Activated CD4-positive, alpha-beta T cell treated with anti-CD3 and anti-CD28 coated beads, Interleukin-10, Interleukin-2, amounts not matched to agents 100 ng/mL and 50 ng/mL, durations not matched to agents 16 hours and 8 hours (primary cell): ENCODE data around the gene SASH1.
"Not testable (repeated sequence)": the region's sequence is repeated elsewhere in the genome, so short reads cannot be mapped to it uniquely, and the experiment has no call there.

ENCODE experiments used
- DNase-seq: peaks from one replicate; pipeline ENCODE4 v3.0.0-alpha.2; 2020

Gene SASH1

DNA sequence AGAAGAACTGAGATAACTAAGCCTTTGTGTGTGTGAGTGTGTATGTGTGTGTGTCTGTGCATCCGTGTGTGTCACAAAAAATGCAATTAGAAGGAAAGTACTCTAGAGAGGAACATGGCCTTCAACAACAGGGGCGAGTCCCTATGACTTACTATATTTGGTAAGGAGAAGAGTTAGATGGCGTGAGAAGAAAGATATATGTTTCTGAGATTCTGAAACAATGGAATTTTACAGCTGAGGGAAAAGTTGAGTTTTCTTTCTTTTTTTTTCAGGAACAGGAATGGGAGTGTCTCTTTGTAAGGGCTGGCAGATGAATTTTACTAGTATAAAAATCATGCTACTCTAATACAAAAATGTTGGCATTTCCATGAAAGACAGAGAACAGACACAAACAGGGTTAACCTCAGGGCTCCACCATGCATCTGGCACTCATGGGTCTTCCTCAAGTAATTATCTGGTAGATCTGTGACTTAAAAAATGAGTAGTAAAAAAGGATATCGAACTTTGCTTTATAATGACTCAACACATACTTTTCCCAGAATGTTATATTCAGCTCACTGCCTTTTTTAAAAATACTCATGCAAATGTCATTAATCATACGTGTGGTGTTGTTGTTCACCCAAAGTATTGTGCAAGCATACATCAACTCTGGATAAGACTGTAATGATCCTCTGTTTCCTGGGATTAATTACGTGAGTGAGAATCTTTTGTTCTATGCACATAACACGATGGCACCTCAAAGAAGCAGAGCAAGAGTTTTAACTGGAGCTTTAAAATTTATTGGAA lies 12.8 kb upstream of the SASH1 start:
- no peak for DNase-seq

DNA sequence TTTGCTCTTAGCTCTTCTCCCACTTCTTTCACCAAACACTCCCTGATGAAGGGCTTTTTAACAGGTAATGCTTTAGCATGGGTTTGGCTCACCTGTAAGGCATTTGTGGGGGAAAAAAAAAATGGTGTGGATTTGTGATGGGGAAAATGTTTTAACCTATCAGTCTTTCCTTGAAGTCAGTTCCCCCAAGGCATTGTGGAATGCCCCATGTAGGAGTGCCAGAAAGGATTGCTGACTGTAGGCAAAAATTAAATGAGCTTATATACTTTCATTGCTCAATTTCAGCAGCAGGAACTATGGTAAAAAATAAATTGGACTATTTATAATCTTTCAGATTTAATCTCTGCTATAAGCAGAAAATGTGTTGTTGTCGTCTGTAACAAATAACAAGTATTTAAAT lies 10.6 kb upstream of the SASH1 start:
- DNase-seq, result no peak

DNA sequence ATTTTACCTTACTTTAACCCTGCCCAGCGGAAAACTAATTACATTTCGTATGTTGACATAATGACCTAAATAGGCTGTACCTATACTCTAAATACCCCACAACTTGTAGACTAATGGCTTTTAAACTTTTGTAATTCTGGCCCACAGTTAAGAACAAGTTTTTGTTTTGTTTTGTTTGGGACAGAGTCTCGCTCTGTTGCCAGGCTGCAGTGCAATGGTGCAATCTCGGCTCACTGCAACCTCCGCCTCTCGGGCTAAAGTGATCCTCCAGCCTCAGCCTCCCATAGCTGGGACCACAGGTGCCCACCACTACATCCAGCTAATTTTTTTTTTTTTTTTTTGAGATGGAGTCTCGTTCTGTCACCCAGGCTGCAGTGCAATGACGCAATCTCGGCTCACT lies 5.7 kb upstream of the SASH1 start:
- DNase-seq, result no peak

DNA sequence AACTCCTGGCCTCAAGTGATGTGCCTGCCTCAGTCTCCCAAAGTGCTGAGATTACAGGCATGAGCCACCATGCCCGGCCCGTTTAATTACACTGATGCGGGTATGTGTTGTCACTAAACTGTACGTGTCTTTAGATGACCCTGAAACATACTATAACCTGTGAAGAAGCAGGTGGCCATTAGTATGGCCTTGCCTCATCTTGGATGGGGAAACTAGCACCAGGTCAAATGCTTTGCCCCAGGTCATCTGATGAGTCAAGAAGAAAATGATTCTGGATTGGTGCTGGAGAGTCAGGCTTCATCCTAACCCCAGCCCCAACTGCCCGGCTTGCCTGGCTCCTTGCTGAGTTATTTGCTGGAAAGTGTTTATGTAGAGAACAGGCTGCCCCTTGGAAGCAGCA lies 2.9 kb upstream of the SASH1 start:
- DNase-seq, result no peak

DNA sequence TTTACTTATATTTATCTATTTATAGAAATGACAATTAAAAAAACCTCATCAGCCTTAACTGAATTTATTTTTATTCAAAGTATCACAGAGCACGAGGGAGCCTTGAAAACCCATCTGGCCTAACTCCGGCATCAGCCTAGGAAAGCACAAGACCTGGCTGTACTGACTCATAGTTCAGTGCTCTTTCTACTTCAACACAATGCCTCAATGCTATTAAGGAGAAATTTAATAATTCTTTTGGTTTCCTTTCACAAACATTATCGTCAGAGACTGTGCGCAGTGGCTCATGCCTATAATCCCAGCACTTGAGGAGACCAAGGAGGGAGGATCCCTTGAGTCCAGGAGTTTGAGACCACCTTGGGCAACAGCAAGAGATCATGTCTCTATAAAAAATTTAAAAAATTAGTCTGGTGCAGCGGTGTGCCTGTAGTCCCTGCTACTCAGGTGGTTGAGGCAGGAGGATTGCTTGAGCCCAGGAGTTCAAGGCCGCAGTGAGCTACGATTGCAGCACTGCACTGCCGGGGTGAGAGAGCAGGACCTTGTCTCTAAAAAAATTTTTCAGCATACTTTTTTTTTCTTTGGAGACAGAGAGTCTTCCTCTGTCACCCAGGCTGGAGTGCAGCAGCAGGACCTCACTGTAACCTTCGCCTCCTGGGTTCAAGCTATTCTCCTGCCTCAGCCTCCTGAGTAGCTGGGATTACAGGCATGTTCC lies 1.9 kb upstream of the SASH1 start:
- no peak for DNase-seq

DNA sequence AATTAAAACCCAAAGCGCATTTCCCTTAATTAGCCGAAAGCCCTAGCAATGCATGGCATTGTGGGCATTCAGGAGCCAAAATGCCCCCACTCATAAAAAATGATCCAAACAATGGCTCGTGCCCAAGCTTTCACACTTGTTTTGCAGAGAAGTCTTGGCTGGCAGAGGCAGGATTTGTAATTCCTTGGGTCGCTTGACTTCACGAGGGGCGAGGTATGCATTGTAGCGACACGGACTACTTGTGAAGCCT lies 613 bp upstream of the SASH1 start:
- no peak for DNase-seq

DNA sequence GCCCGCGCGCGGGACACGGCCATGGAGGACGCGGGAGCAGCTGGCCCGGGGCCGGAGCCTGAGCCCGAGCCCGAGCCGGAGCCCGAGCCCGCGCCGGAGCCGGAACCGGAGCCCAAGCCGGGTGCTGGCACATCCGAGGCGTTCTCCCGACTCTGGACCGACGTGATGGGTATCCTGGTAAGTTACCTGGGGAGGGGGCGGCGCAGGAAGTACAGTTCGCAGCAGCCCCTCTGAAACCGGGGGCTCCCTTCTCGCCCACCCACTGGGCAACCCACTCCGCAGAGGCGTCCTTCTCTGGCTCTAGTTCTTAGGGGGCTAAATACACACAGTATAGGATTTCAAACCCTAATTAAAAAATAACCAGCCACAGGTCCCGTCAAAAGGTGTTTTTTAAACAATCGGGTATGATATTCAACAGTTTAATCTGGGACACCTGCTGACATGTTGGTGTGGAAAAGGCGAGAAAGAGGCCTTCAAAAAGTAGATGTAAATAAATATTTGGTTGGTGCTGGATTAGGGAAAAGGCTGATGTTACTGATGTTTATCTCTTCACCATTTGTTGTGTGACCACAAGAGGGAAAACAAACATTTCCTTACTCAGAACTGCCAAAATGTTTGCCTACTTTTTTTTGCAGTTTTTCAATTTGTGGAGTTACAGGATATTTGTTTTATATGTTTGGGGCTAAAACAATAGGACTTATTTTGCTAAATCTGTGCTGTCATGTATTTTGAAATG lies 577 bp downstream of the SASH1 start:
- no peak for DNase-seq

DNA sequence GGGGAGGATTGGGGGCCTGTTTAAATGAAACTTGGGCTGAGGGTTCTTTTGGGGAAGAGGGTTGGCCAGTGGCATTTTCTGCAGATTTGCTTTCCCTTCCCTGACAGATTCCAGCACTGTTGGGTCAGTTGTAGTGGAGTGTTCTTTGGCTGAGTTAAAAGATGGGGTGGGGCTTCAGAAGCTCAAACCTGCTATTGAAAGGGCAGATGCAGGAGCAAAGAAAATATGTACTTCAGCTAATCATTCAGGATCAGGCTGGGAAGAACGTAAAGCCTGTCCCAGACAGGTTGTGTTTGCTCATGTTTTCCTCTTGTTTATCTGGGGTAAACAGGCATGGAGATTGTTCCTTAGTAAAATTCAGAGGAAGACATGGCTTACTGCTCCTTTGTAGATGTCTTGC lies 2.5 kb downstream of the SASH1 start:
- DNase-seq, result no peak

DNA sequence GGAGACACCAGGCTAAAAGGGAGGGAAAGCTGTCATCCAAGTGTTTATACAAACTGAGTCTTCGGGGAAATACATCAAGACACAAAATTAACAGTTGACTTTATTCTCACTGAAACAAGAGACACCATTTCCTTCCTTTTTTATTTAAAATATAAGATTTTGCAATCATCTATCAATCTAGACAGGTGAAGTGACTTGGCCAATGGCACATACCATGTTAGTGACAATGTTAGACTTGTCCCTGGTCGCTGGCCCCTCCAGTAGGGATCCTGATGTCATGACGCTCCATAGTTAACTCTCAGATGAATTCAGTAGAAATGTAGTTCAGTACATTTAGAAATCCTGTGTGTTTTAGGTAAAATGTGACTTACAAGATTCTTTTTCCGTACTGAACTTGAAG lies 2.9 kb downstream of the SASH1 start:
- DNase-seq, result no peak

DNA sequence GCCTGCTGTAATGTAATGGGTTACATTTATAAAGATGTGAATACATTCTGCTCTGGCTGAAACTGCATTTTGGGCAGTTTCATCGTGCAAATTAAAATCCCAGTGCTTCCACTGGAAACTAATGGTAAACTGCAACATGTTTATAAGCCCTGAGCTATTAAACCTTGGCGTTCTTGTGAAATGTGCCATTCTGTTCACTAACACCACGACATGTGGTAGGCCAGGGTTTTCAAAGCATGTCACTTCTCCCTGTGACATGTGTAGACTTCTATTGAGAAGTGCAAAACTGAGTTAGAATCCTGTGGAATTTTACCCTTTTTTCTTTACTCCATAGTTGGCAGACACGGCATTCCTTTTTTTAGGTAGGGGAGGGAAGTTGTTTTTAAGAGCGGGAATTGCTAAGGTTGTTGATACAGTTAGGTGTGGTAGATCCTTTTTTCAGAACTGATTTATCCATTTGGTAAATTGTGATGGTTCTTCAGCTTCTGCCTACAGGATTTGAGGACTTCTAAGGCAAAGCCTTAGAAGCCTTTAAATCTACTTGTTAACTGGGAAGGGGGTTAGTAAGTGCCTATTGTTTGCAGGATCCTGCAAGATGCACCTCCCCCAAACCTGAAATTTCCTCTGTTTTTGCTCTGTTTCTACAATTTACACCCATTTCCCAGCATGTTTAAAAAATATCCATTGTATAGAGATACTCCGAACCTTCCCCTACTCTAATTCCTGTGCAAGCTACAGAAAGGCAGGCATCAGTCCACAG lies 4.2 kb downstream of the SASH1 start:
- no peak for DNase-seq

DNA sequence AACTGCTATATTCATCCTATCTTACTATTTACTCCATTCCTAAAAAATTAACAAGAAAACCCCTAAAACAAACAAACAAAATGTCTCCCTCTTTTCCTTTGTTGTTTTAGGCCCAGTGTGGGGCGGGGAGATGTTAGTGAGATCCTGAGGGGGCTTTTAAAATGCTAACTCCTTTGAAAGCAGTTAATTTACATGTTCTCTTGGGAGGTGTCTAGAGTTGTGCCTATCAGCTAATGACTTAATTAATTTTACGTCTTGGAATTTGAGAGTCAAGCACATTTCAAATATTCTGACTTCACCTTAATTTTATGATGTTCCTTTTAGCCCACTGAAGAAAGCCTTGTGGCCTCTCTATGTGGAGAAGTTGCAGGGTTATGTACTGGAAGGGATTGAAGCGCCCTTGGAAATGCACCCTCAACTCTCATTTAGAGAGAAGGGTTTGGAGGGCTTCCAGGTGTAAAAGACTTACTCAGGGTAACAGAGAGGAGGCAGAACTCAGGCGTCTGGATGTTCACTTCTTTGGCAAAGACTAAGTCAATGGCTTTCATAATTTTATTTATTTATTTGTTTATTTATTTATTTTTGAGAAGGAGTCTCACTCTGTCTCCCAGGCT lies 4.9 kb downstream of the SASH1 start:
- DNase-seq, result no peak

DNA sequence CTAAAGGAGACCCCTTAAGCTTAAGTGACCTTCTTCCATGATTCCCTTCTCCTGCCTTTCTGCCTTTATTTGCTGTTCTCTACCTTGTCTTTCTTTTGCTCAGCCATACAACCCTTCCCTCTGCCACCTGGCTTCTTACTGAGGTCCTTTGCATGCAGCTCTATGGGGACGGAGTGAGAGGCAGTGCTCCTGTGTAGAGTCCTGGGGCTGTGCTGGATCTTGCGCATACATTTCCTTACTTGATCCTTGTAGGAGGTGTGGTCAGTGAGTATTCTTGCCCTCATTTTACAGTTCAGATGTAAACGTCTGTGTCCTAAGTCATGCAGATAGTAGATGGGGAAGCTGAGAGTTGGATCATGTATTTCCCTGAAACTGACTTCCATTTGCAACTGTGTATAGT lies 5.7 kb downstream of the SASH1 start:
- no peak for DNase-seq

DNA sequence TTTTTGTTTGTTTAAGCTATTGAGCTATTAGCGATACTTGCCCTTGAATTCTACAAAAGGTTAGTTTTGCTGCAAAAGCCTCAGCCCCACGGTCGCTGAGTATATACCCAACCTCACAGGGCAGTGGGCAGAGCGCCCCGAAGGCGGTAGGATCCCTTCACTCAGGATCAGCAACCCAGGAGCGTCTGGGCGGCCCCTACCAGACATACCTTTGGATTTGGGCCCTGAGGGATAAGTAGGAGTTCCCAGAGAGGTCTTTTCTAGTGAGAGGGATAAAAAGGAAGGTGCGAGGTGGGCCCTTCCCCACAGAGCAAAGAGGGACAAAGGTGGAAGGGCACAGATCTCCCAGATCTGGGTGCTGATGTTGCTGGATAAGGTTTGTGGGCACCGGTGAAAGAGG lies 6.1 kb downstream of the SASH1 start:
- DNase-seq, result no peak

DNA sequence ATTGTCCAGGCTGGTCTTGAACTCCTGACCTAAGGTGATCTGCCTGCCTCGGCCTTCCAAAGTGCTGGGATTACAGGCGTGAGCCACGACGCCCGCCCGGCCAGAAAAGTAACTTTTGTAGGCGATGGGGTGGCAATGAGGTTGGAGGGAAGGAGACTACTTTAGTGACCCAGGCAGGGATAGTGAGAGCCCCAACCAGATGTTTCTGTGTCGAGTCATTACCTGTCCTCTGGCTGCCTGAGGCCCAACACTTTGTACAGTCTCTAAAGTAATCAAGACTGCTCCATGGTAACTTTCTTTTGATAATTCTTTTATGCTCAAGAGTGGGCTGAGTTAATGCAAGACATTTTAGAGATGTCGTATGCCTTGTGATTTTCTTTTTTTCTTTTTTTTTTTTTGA lies 6.8 kb downstream of the SASH1 start:
- DNase-seq, result no peak

DNA sequence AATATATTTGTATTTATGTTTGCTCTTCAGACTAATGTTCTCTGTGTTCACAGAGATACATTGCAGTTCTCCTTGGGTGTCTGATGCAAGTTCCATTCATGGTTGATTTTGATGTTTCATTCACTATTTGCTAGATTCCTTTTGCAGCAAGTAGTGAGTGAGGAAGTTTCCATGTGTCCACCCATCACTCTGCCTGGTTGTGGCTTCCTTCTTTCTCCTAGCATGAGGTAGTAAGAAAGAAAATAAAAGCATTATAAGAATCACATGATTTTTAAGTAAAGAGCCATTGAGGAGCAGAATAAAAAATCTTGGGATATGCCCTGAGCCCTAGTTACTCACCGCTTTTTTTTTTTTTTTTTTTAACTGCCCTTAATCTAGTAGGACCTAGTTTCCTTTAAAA lies 8.7 kb downstream of the SASH1 start:
- DNase-seq, result no peak

DNA sequence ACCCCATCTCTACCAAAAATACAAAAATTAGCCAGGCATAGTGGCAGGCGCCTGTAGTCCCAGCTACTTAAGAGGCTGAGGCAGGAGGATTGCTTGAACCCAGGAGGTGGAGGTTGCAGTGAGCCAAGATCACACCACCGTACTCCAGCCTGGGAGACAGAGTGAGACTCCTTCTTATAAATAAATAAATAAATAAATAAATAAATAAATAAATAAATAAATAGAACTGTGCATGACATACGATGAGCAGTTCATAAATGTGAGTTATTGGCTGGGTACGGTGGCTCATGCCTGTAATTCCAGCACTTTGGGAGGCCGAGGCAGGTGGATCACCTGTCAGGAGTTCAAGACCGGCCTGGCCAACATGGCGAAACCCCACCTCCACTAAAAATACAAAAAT lies 9.8 kb downstream of the SASH1 start:
- DNase-seq, result not testable (repeated sequence)

DNA sequence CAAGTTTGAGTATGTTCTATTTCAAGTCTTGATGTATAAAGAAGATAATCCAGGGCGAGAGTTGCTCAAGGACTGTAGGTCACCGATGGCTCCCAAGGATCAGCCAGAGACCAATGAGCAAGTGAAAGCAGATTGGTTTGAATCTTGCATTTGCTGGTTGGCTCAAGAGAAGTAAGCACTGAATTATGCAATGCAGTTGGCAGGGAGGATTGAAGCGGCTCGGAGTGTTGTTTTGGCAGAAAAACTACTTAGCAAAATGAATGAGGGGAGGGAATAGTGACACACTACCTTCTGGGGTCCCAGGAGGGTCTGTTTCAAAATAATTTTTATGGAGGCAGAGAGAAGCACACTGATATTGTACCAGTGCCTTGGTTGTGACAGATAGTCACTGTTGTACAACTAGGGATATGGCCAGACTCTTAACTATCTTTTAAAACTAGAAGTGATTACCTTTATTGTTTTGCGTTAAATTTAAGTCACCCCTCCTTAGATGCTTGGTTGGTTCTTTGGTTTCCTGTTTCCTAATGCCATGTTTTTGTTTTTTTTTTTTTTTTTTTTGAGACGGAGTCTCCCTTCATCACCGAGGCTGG lies 15.7 kb downstream of the SASH1 start:
- no peak for DNase-seq

DNA sequence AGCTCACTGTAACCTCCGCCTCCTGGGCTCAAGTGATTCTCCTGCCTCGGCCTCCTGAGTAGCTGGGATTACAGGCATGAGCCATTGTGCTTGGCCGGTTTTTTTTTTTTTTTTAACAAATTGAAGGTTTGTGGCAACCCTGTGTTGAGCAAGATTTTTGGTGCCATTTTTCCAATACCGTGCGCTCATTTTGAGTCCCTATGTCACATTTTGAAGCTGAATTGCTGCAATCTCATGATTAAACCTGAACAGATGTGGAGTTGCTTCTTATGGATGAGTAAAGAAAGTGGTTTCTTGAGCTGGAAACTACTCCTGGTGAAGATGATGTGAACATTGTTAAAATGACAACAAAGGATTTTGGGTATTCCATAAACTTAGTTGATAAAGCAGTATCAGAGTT lies 16.6 kb downstream of the SASH1 start:
- no peak for DNase-seq

DNA sequence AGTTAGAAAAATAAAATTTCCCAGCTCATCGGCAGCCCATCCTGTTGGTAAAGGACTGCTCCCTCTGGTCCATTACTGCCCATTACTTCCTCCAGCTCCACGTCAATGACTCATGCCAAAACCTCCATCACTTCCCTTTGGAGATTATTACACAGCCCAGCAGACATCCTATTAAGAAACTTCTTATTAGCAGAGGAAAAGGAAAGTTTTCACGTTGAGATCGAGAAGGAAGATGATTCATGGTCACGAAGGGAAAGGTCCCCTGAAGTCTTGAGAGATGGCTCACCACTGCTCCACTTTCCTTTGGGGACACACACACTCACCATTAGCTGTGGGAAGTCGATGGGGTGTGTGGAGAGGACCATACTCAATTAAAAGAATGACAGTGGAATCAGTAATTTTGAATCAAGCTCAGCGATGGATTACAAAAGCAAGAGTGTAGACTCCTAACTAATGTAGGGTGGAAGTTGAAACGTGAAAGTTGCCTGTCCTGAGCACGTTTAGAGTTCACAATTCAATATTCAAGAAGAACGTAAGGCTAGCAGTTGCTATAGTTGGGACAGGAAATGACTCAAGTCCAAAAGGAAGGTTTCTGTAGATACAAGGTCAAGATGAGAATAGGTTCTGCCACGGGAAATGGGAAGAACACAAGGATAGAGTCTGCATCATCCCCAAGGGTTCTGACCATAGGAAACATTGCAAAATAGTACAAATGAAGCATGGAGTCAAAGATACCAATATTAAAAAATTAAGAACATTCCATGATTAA lies 21.6 kb downstream of the SASH1 start:
- no peak for DNase-seq

DNA sequence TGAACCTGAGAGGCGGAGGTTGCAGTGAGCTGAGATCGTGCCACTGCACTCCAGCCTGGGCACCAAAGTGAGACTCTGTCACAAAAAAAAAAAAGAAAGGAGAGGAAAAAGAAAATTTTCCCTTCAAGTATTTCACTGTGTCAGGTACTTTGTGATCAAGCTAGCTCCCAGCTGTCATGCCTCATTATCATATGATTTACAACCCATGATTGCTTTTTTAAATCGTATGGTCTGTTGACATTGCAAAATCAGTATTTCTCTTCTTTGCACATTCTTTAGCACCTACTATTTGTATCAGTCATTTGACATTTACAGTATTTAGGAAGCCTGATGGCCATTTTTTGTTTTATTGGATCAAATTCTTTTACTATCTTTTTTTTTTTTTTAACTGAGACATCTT lies 22.4 kb downstream of the SASH1 start:
- no peak for DNase-seq

DNA sequence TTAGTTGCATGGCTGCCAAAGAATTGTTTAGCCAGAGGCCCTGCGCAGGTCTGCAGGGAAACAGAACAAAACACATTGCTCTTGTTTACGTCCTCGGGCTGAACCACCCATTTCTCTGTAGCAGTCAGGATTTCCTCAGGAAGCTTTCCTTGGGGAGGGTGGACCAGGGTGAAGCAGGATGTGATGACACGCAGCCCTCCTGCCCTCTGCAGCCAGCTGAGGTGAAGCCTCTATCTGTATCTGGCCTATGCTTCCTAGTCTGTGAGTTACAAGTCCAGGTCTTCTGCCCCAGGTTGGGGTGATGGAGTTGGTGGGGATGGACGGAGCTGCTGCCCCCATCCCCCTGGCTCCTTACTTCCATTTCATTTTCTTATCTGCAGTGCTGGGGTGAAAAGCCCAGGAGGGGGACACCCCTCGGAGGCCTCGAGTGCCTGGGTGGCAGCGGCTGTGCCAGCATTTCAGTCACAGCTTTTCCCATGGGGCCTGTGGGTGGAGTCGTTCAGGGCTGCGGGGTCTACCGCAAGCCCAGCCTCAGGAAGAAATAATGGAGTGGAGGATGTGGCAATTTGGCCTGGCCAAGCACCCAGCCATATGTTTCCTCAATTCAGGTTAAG lies 24.9 kb downstream of the SASH1 start:
- DNase-seq, result no peak

DNA sequence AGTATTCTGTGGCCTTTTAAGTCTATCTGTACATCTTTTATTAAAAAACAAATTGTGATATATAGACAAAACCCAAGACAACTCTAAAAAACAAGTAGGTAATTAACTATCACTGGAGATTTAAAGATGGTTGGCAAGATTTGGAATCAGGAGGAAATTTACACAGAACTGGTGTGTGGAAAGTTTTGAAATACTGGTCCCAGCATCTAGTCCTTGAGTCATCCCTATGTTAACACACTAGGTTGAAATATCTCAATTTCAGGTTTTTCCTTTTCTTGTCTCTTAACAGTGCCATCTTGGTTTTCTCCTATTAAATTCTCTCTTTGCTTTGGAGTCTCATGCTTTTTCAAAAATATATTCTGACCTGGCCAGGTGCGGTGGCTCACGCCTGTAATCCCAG lies 27.5 kb downstream of the SASH1 start:
- DNase-seq, result no peak
